Astrocyte (in vitro differentiated cells and primary cell): ENCODE results near the gene WDR93. TPM values are rescaled to one million over a fixed set of nuclear protein-coding genes. Genes with fewer than 3 reads are reported as not detected.

Experiments
- DNase-seq: peaks from one replicate; pipeline ENCODE4 v3.0.0-alpha.2; 2010; ENCODE audit warnings: low read depth
- FAIRE-seq: peaks from 2 replicates; lab custom pipeline; 2011; peaks lifted over from hg19 to GRCh38; lab: Jason Lieb, UNC
- H2AFZ ChIP-seq: 2 replicates; pipeline ENCODE4 v1.6.0; 2012; ENCODE audit warnings: low read depth, low read length, inconsistent platforms
- H3K27ac ChIP-seq: 2 replicates; pipeline ENCODE4 v1.5.1; 2011; ENCODE audit warnings: low read depth, low read length, inconsistent platforms
- H3K27me3 ChIP-seq: 2 replicates; pipeline ENCODE4 v1.6.0; 2011; ENCODE audit warnings: low read length, inconsistent platforms; ENCODE audit not compliant: insufficient read depth
- H3K36me3 ChIP-seq: 2 replicates; pipeline ENCODE4 v1.5.1; 2011; ENCODE audit warnings: low read length, inconsistent platforms; ENCODE audit not compliant: insufficient read depth
- H3K4me1 ChIP-seq: 2 replicates; pipeline ENCODE4 v1.5.1; 2011; ENCODE audit warnings: low read length, inconsistent platforms; ENCODE audit not compliant: insufficient read depth
- H3K4me2 ChIP-seq: 2 replicates; pipeline ENCODE4 v1.6.0; 2012; ENCODE audit warnings: low read length, inconsistent platforms
- H3K4me3 ChIP-seq: 2 replicates; pipeline ENCODE4 v1.5.1; 2011; ENCODE audit warnings: low read depth, mild to moderate bottlenecking, low read length, inconsistent platforms; ENCODE audit not compliant: insufficient read depth
- H3K79me2 ChIP-seq: 2 replicates; pipeline ENCODE4 v1.6.0; 2012; ENCODE audit warnings: mild to moderate bottlenecking, low read length, inconsistent platforms; ENCODE audit not compliant: insufficient read depth
- H3K9ac ChIP-seq: 2 replicates; pipeline ENCODE4 v1.6.0; 2012; ENCODE audit warnings: mild to moderate bottlenecking, low read length, inconsistent platforms
- H3K9me3 ChIP-seq: 2 replicates; pipeline ENCODE4 v1.5.1; 2012; ENCODE audit warnings: low read depth, mild to moderate bottlenecking, low read length, inconsistent platforms; ENCODE audit not compliant: insufficient read depth
- H4K20me1 ChIP-seq: 2 replicates; pipeline ENCODE4 v1.6.0; 2012; ENCODE audit warnings: low read length, inconsistent platforms; ENCODE audit not compliant: insufficient read depth
- H3K27ac Mint-ChIP-seq: one replicate; pipeline ENCODE4 v1.8.0; 2021; ENCODE audit warnings: mild to moderate bottlenecking, mixed read lengths; ENCODE audit not compliant: unreplicated experiment
- H3K27me3 Mint-ChIP-seq: one replicate; pipeline ENCODE4 v1.8.0; 2021; ENCODE audit warnings: low read depth, mixed read lengths; ENCODE audit not compliant: unreplicated experiment
- H3K36me3 Mint-ChIP-seq: one replicate; pipeline ENCODE4 v1.8.0; 2021; ENCODE audit warnings: low read depth, mixed read lengths; ENCODE audit not compliant: unreplicated experiment
- H3K4me1 Mint-ChIP-seq: one replicate; pipeline ENCODE4 v1.8.0; 2021; ENCODE audit warnings: low read depth, mixed read lengths; ENCODE audit not compliant: unreplicated experiment
- H3K4me3 Mint-ChIP-seq: one replicate; pipeline ENCODE4 v1.8.0; 2021; ENCODE audit warnings: mild to moderate bottlenecking, moderate library complexity, mixed read lengths; ENCODE audit not compliant: unreplicated experiment
- H3K9me3 Mint-ChIP-seq: one replicate; pipeline ENCODE4 v1.8.0; 2021; ENCODE audit warnings: mild to moderate bottlenecking, mixed read lengths; ENCODE audit not compliant: unreplicated experiment
- CTCF ChIP-seq: IDR thresholded peaks from 2 replicates; pipeline ENCODE4 v1.5.1; 2011; ENCODE audit warnings: low read depth, mild to moderate bottlenecking, inconsistent platforms, low read length, moderate library complexity; ENCODE audit not compliant: insufficient read depth
- EZH2 ChIP-seq: IDR thresholded peaks from 2 replicates; pipeline ENCODE4 v1.6.1; 2012; ENCODE audit warnings: mild to moderate bottlenecking, low read length, inconsistent platforms; ENCODE audit not compliant: insufficient read depth
- total RNA-seq: library from RNA; stranded (reverse); gene quantifications from 2 replicates; pipeline ENCODE4 v1.2.1, GENCODE V29; 2021

The WDR93 gene
- total RNA-seq, 1 donor from 2014 or later, result not detected

GRCh38 chr15:89743594-89743993 lies 53.0 kb downstream of the WDR93 start:
- TF ChIP-seq CTCF, result no peak
- no peak for TF ChIP-seq EZH2
- no peak overlapping the region for H3K4me3 ChIP-seq
- DNase-seq (no peak), FAIRE-seq (no peak)
- Mint-ChIP-seq H3K9me3 (no peaks in the 10 kb centered on the region), H3K27ac (no peak overlapping the region), H3K4me1 (no peaks in the 10 kb centered on the region), H3K27me3 (peaks cover 39% of the 10 kb centered on the region), H3K36me3 (no peaks in the 10 kb centered on the region), H3K4me3 (no peak overlapping the region)
- H3K79me2 ChIP-seq, result no peaks in the 10 kb centered on the region
- no peaks in the 10 kb centered on the region for H4K20me1 ChIP-seq
- no peak overlapping the region for H2AFZ ChIP-seq
- H3K9ac ChIP-seq, result no peak overlapping the region
- H3K9me3 ChIP-seq, result no peaks in the 10 kb centered on the region
- H3K27me3 ChIP-seq, result peaks cover 23% of the 10 kb centered on the region
- no peaks in the 10 kb centered on the region for H3K36me3 ChIP-seq
- H3K4me1 ChIP-seq, result no peaks in the 10 kb centered on the region
- H3K27ac ChIP-seq, result no peak overlapping the region
- H3K4me2 ChIP-seq, result no peak overlapping the region

DNA sequence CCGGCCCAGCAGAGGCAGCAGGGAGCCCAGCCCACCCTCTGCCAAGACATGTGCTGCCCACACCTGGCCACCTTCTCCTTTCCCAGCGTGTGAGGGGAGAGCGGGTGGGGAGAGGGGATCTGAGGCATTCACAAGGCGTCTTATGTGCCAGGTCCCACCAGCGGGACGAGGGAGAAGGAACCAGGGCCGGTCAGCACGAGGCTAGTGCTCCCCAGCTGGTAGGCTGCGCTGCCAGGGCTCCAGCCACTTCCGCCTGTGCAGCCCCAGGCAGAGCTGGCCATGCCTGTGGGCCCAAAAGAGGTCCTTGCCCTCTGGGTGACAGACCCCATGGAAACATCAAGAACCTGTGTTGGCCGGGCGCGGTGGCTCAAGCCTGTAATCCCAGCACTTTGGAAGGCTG lies 54.5 kb downstream of the WDR93 start:
- no peaks in the 10 kb centered on the region for H4K20me1 ChIP-seq
- FAIRE-seq (no peak), DNase-seq (no peak)
- H3K4me3 ChIP-seq, result no peak overlapping the region
- Mint-ChIP-seq H3K27me3 (peaks cover 46% of the 10 kb centered on the region), H3K9me3 (no peaks in the 10 kb centered on the region), H3K27ac (no peak overlapping the region), H3K36me3 (no peaks in the 10 kb centered on the region), H3K4me3 (no peak overlapping the region), H3K4me1 (no peaks in the 10 kb centered on the region)
- TF ChIP-seq CTCF, result no peak
- TF ChIP-seq EZH2, result no peak
- H3K4me1 ChIP-seq, result no peaks in the 10 kb centered on the region
- H3K9me3 ChIP-seq, result no peaks in the 10 kb centered on the region
- H3K4me2 ChIP-seq, result no peak overlapping the region
- no peaks in the 10 kb centered on the region for H3K36me3 ChIP-seq
- no peaks in the 10 kb centered on the region for H3K79me2 ChIP-seq
- H3K9ac ChIP-seq, result no peak overlapping the region
- no peak overlapping the region for H3K27ac ChIP-seq
- H3K27me3 ChIP-seq, result peaks cover 37% of the 10 kb centered on the region
- no peak overlapping the region for H2AFZ ChIP-seq

DNA sequence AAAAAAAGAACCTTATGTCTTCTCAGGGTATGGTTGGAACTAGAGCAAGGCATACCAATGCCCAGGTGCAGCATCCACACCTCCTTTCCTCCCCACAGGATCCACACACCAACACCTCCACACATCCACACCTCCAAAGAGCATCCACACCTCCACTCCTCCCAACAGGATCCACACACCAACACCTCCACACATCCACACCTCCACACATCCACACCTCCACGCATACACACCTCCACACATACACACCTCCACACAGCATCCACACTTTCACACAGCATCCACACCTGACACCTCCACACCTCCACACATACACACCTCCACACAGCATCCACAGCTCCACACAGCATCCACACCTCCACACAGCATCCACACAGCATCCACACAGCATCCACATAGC lies 55.2 kb downstream of the WDR93 start:
- H3K27me3 ChIP-seq, result peaks cover 38% of the 10 kb centered on the region
- H3K36me3 ChIP-seq, result no peaks in the 10 kb centered on the region
- Mint-ChIP-seq H3K36me3 (no peaks in the 10 kb centered on the region), H3K4me3 (no peak overlapping the region), H3K4me1 (no peaks in the 10 kb centered on the region), H3K27ac (no peak overlapping the region), H3K9me3 (no peaks in the 10 kb centered on the region), H3K27me3 (peaks cover 45% of the 10 kb centered on the region)
- no peak overlapping the region for H3K27ac ChIP-seq
- FAIRE-seq, result no peak
- H3K79me2 ChIP-seq, result no peaks in the 10 kb centered on the region
- no peak overlapping the region for H3K4me2 ChIP-seq
- no peak overlapping the region for H3K4me3 ChIP-seq
- H2AFZ ChIP-seq, result no peak overlapping the region
- peaks cover 2% of the 10 kb centered on the region for H3K4me1 ChIP-seq
- H3K9me3 ChIP-seq, result no peaks in the 10 kb centered on the region
- TF ChIP-seq EZH2 (no peak), CTCF (no peak)
- no peak overlapping the region for H3K9ac ChIP-seq
- DNase-seq, result no peak
- no peaks in the 10 kb centered on the region for H4K20me1 ChIP-seq
